OCI-LY7 (cell line): Measurements from ENCODE around the gene ASPHD2. TPM values are rescaled to one million over a fixed set of nuclear protein-coding genes. Genes with fewer than 3 reads are reported as not detected.
"Not testable (repeated sequence)": the region's sequence is repeated elsewhere in the genome, so short reads cannot be mapped to it uniquely, and the experiment has no call there.

Experiments
- BruUV-seq: library from RNA; stranded (reverse); fragments of 400-500 nt; replicated peaks from 2 replicates; lab custom pipeline; 2021; lab: Mats Ljungman, UMichigan
- CTCF ChIA-PET: fragments of 300-600 bp; sonication (Branson Sonifier 250); formaldehyde crosslinking; loops from one replicate; lab custom pipeline; 2022; ENCODE audit warnings: antibody characterized with exemption; ENCODE audit not compliant: unreplicated experiment; lab: Charles Lee
- POLR2A ChIA-PET: fragments of 300-600 bp; sonication (Branson Sonifier 250); formaldehyde crosslinking; loops from one replicate; lab custom pipeline; 2022; ENCODE audit warnings: antibody characterized with exemption; lab: Charles Lee
- DNase-seq: peaks from one replicate; pipeline ENCODE4 v3.0.0-alpha.2; 2015; ENCODE audit warnings: low spot score
- H2AFZ ChIP-seq: fragments of 200-600 bp; sonication (generic), shearing (Covaris generic); 2 replicates; pipeline ENCODE4 v1.6.1; 2014; ENCODE audit warnings: mild to moderate bottlenecking, antibody characterized with exemption, low read length, moderate library complexity
- H3K27ac ChIP-seq: fragments of 200-600 bp; sonication (generic); 2 replicates; pipeline ENCODE4 v1.5.1; 2014; ENCODE audit warnings: mixed run types, low read depth, mild to moderate bottlenecking, moderate library complexity, low read length, inconsistent platforms; ENCODE audit not compliant: poor library complexity, severe bottlenecking
- H3K36me3 ChIP-seq: fragments of 200-600 bp; sonication (generic); 2 replicates; pipeline ENCODE4 v1.6.1; 2014; ENCODE audit warnings: mild to moderate bottlenecking, antibody characterized with exemption, low read length, moderate library complexity, mixed read lengths; ENCODE audit not compliant: insufficient read depth
- H3K4me1 ChIP-seq: fragments of 200-600 bp; sonication (generic); 2 replicates; pipeline ENCODE4 v1.5.1; 2014; ENCODE audit warnings: mild to moderate bottlenecking, low read length; ENCODE audit not compliant: insufficient read depth, poor library complexity, severe bottlenecking
- H3K4me2 ChIP-seq: fragments of 200-600 bp; sonication (generic); 2 replicates; pipeline ENCODE4 v1.6.1; 2014; ENCODE audit warnings: mild to moderate bottlenecking, low read length
- H3K4me3 ChIP-seq: fragments of 200-600 bp; sonication (generic); 2 replicates; pipeline ENCODE4 v1.5.1; 2014; ENCODE audit warnings: mild to moderate bottlenecking, low read depth, low read length; ENCODE audit not compliant: poor library complexity, severe bottlenecking
- H3K79me2 ChIP-seq: fragments of 200-600 bp; sonication (generic); 2 replicates; pipeline ENCODE4 v1.6.1; 2016; ENCODE audit warnings: low read depth, mild to moderate bottlenecking, low read length, moderate library complexity, mixed read lengths; ENCODE audit not compliant: insufficient read depth
- H3K9me2 ChIP-seq: fragments of 200-600 bp; sonication (generic); 2 replicates; pipeline ENCODE4 v1.6.1; 2016; ENCODE audit warnings: mild to moderate bottlenecking, low read length, mixed read lengths; ENCODE audit not compliant: insufficient read depth
- H3K9me3 ChIP-seq: fragments of 200-600 bp; sonication (generic); 2 replicates; pipeline ENCODE4 v1.6.1; 2014; ENCODE audit warnings: mild to moderate bottlenecking, mixed run types, low read length, mixed read lengths
- H4K20me1 ChIP-seq: fragments of 200-600 bp; sonication (generic); 2 replicates; pipeline ENCODE4 v1.6.1; 2014; ENCODE audit warnings: mild to moderate bottlenecking, antibody characterized with exemption, low read length, moderate library complexity, mixed read lengths; ENCODE audit not compliant: insufficient read depth
- EZH2phosphoT487 ChIP-seq: fragments of 200-600 bp; sonication (generic); IDR thresholded peaks from 2 replicates; pipeline ENCODE4 v1.6.1; 2018; ENCODE audit warnings: low read depth, borderline replicate concordance, mild to moderate bottlenecking, mixed run types, antibody characterized with exemption, low read length, moderate library complexity, mixed read lengths
- intact Hi-C: fragments of 100-400 bp; cut with micrococcal nuclease; formaldehyde crosslinking; loops from one replicate; pipeline ENCODE4 v1.10.0; 2022; ENCODE audit not compliant: unreplicated experiment
- total RNA-seq, 2 experiments: library from RNA; depleted of rRNA in 1 of 2; stranded (reverse); fragments of >200 nt in 1 of 2; shearing (Covaris generic) in 1 of 2; gene quantifications; 2 replicates each; pipeline ENCODE4 v1.2.3, GENCODE V29; 2014 to 2022
- TF ChIP-seq, protein P1 (sequence below): fragments of 200-600 bp; sonication (generic); conservative IDR thresholded peaks from 2 replicates; pipeline ENCODE4 v1.5.1; 2014; ENCODE audit warnings: mild to moderate bottlenecking, antibody characterized with exemption, low read length, moderate library complexity, mixed read lengths

Gene ASPHD2
- total RNA-seq, 2 experiments from 2014 or later: 5.5 to 6.5 TPM

DNA sequence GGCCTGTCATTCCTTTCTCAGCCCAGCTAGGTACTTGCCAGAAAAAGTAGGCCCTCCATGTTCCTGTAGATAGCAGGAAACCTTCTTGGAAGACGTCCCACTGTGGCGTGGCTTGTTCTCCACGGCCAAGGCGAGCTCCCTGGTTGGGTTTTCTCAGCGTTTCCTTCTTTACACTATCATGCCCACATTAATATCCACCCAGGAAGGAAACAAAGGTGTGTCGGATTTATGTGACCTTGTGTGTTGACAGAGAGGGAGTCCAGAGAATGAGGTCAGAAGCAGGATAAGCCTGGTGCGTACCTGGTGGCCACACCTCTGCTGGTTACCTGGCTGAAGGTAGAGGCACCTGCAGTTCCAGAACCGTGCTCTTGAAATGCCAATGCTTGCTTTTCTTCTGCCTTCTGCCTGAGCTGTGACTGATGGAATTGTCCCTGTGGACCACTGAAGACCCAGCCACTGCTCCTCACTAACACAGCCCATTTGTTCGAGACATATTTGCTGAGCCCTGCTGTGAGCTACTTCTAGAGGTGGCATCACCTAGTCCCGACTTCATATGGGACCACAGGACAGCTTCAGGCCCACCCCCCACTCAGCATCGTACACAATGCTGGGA is 7.9 kb downstream of the ASPHD2 start:
- Histone ChIP-seq H3K4me3 (no peak overlapping the region), H3K79me2 (no peaks in the 10 kb centered on the region), H3K4me2 (no peak overlapping the region), H3K27ac (no peak overlapping the region), H3K9me3 (no peaks in the 10 kb centered on the region), H3K36me3 (no peaks in the 10 kb centered on the region), H3K4me1 (peaks cover 10% of the 10 kb centered on the region), H2AFZ (no peak overlapping the region), H3K9me2 (no peaks in the 10 kb centered on the region), H4K20me1 (no peaks in the 10 kb centered on the region)
- CTCF ChIA-PET: no interaction called here
- intact Hi-C loops: no loop called here
- DNase-seq: no peak
- TF ChIP-seq, protein P1, sequence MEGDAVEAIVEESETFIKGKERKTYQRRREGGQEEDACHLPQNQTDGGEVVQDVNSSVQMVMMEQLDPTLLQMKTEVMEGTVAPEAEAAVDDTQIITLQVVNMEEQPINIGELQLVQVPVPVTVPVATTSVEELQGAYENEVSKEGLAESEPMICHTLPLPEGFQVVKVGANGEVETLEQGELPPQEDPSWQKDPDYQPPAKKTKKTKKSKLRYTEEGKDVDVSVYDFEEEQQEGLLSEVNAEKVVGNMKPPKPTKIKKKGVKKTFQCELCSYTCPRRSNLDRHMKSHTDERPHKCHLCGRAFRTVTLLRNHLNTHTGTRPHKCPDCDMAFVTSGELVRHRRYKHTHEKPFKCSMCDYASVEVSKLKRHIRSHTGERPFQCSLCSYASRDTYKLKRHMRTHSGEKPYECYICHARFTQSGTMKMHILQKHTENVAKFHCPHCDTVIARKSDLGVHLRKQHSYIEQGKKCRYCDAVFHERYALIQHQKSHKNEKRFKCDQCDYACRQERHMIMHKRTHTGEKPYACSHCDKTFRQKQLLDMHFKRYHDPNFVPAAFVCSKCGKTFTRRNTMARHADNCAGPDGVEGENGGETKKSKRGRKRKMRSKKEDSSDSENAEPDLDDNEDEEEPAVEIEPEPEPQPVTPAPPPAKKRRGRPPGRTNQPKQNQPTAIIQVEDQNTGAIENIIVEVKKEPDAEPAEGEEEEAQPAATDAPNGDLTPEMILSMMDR: no peak
- no peak for TF ChIP-seq EZH2phosphoT487
- BruUV-seq: no TSS peak
- POLR2A ChIA-PET: interaction anchor here (1.7 kb wide), 1 partner anchor 10 kb away, joined by 9 read pairs; no protein-coding TSS in a partner anchor

DNA sequence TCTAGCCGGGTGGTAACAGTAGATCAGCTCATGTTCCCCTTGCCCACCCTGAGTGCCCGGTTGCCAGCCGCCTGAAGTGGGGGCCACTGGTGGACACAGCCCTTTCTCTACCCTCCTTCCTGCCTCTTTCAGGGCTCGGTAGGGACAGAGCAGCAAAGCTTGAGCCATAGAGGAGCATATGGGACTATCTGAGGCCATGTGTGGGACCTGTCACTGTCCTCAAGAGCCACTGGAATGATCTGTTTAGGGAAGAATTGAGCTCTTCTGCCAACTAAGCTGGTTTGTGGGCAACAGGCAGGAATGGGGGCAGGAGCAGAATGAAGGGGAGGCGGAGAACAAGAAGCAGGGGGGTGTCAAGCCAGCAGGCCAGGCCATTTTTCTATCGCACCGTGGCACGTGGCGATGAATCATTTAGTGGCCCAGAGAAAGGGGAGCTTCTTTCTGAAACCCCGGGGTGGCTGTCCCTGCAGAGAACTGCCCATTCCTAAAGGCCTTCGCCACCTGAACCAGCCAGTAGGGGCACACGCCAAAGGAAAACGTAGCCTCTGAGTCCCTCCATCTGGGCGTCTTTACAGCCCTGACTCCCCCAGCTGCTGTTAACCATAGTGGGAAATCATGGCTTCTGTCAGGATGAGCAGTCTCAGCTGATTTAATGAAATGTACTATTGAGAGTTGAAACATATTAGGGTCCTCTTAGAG is 8.8 kb downstream of the ASPHD2 start:
- no peaks in the 10 kb centered on the region for H3K9me2 ChIP-seq
- no TSS peak for BruUV-seq
- ChIA-PET POLR2A (interaction anchor here (0.6 to 1.7 kb wide), 2 partner anchors 8 to 9 kb away, joined by 3 to 9 read pairs; no protein-coding TSS in a partner anchor), CTCF (no interaction called here)
- H3K9me3 ChIP-seq: no peaks in the 10 kb centered on the region
- no peaks in the 10 kb centered on the region for H4K20me1 ChIP-seq
- intact Hi-C loops: no loop called here
- no peak overlapping the region for H3K4me3 ChIP-seq
- no peak overlapping the region for H3K4me2 ChIP-seq
- DNase-seq: no peak
- TF ChIP-seq, protein P1: no peak
- no peak for TF ChIP-seq EZH2phosphoT487
- peaks cover 2% of the 10 kb centered on the region for H3K4me1 ChIP-seq
- no peak overlapping the region for H2AFZ ChIP-seq
- no peaks in the 10 kb centered on the region for H3K36me3 ChIP-seq
- no peak overlapping the region for H3K27ac ChIP-seq
- H3K79me2 ChIP-seq: no peaks in the 10 kb centered on the region

DNA sequence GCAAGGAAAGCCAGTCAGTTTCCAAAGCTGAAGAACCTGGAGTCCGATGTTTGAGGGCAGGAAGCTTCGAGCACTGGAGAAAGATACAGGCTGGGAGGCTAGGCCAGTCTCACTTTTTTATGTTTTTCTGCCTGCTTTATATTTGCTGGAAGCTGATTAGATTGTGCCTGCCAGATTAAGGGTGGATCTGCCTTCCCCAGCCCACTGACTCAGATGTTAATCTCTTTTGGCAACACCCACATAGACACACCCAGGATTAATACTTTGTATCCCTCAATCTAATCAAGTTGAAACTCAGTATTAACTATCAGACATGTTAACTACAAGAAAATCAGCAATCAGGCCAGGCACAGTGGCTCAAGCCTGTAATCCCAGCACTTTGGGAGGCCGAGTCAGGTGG is 9.7 kb downstream of the ASPHD2 start:
- H3K9me2 ChIP-seq, H2AFZ ChIP-seq, BruUV-seq, H3K4me3 ChIP-seq, H4K20me1 ChIP-seq, H3K79me2 ChIP-seq, H3K4me2 ChIP-seq, intact Hi-C loops, H3K27ac ChIP-seq, DNase-seq, CTCF ChIA-PET, H3K36me3 ChIP-seq, H3K9me3 ChIP-seq, H3K4me1 ChIP-seq: not testable (repeated sequence)
- POLR2A ChIA-PET: interaction anchor here (1.7 kb wide), 1 partner anchor 8 kb away, joined by 9 read pairs; no protein-coding TSS in a partner anchor
